ENCODE measurements around the gene ADGRV1. TPM values are rescaled to one million over a fixed set of nuclear protein-coding genes. Genes with fewer than 3 reads are reported as not detected.

ADGRV1 gene
- polyA plus RNA-seq, 1 donor from 2014 or later, result 3.7 TPM

- H3K9me2 ChIP-seq (ENCODE audit: insufficient read depth, low read length), result no peaks in the 10 kb centered on the region
- H3K4me3 ChIP-seq (ENCODE audit: low read length), result no peak overlapping the region
- no peaks in the 10 kb centered on the region for H3K27me3 ChIP-seq (ENCODE audit: insufficient read depth, low read depth, low read length)
- no peak overlapping the region for H3K4me2 ChIP-seq (ENCODE audit: low read length)
- no peaks in the 10 kb centered on the region for H3K36me3 ChIP-seq (ENCODE audit: insufficient read depth, low read length)
- H3K79me2 ChIP-seq (replicated peaks; ENCODE audit: insufficient read depth, low read length), result no peaks in the 10 kb centered on the region
- H4K20me1 ChIP-seq (ENCODE audit: insufficient read depth), result no peaks in the 10 kb centered on the region
- no peaks in the 10 kb centered on the region for H3F3A ChIP-seq (ENCODE audit: insufficient read depth, low read length, poor library complexity, severe bottlenecking)
- H3K9ac ChIP-seq (ENCODE audit: low read length), result no peak overlapping the region
- no peak for TF ChIP-seq EZH2 (IDR thresholded peaks at IDR 0.05; ENCODE audit: borderline replicate concordance, insufficient read depth, low read length, poor library complexity, severe bottlenecking)
- TF ChIP-seq RAD21 (conservative IDR thresholded peaks at IDR 0.05), result no peak
- TF ChIP-seq SMC3 (conservative IDR thresholded peaks at IDR 0.05; ENCODE audit: poor library complexity), result no peak
- no peak for TF ChIP-seq EP300 (conservative IDR thresholded peaks at IDR 0.05; ENCODE audit: poor library complexity, severe bottlenecking)
- TF ChIP-seq MXI1 (conservative IDR thresholded peaks at IDR 0.05; ENCODE audit: poor library complexity, severe bottlenecking), result no peak
- TF ChIP-seq REST (IDR thresholded peaks at IDR 0.05; ENCODE audit: borderline replicate concordance), result no peak
- no peak for TF ChIP-seq TAF1 (IDR thresholded peaks at IDR 0.05; ENCODE audit: low read depth)
- no peak overlapping the region for H3K27ac ChIP-seq (ENCODE audit: low read length)
- no peaks in the 10 kb centered on the region for H3K9me3 ChIP-seq (ENCODE audit: low read length)
- no peak overlapping the region for H2AFZ ChIP-seq (ENCODE audit: low read depth, low read length)
Observed at GRCh38 chr5:90909101-90909503, 350.5 kb downstream of the ADGRV1 start.

- no peak overlapping the region for H2AFZ ChIP-seq (ENCODE audit: low read depth, low read length)
- H3K4me3 ChIP-seq (ENCODE audit: low read length), result no peak overlapping the region
- H3K9me2 ChIP-seq (ENCODE audit: insufficient read depth, low read length), result no peaks in the 10 kb centered on the region
- no peaks in the 10 kb centered on the region for H3K9me3 ChIP-seq (ENCODE audit: low read length)
- no peaks in the 10 kb centered on the region for H3F3A ChIP-seq (ENCODE audit: insufficient read depth, low read length, poor library complexity, severe bottlenecking)
- no peak overlapping the region for H3K27ac ChIP-seq (ENCODE audit: low read length)
- no peak overlapping the region for H3K4me2 ChIP-seq (ENCODE audit: low read length)
- TF ChIP-seq RAD21 (conservative IDR thresholded peaks at IDR 0.05) (no peak), POLR2AphosphoS5 (IDR thresholded peaks at IDR 0.05) (no peak), REST (IDR thresholded peaks at IDR 0.05; ENCODE audit: borderline replicate concordance) (no peak), SMC3 (conservative IDR thresholded peaks at IDR 0.05; ENCODE audit: poor library complexity) (no peak), MXI1 (conservative IDR thresholded peaks at IDR 0.05; ENCODE audit: poor library complexity, severe bottlenecking) (no peak), TAF1 (IDR thresholded peaks at IDR 0.05; ENCODE audit: low read depth) (no peak), EZH2 (IDR thresholded peaks at IDR 0.05; ENCODE audit: borderline replicate concordance, insufficient read depth, low read length, poor library complexity, severe bottlenecking) (no peak), EP300 (conservative IDR thresholded peaks at IDR 0.05; ENCODE audit: poor library complexity, severe bottlenecking) (no peak), CTCF (IDR thresholded peaks at IDR 0.05; ENCODE audit: poor library complexity, severe bottlenecking) (no peak)
- H3K27me3 ChIP-seq (ENCODE audit: insufficient read depth, low read depth, low read length), result no peaks in the 10 kb centered on the region
- no peaks in the 10 kb centered on the region for H4K20me1 ChIP-seq (ENCODE audit: insufficient read depth)
- H3K9ac ChIP-seq (ENCODE audit: low read length), result no peak overlapping the region
- no peaks in the 10 kb centered on the region for H3K79me2 ChIP-seq (replicated peaks; ENCODE audit: insufficient read depth, low read length)
- H3K36me3 ChIP-seq (ENCODE audit: insufficient read depth, low read length), result no peaks in the 10 kb centered on the region
Observed at GRCh38 chr5:90909940-90910339, 351.3 kb downstream of the ADGRV1 start.

Data from neural cell (in vitro differentiated cells).